OCI-LY3 (cell line): ENCODE results near the gene ABCC8.

Experiments
- H2AFZ ChIP-seq: fragments of 200-600, 300-600 bp; shearing (Covaris generic); 2 replicates; pipeline ENCODE4 v1.6.0; 2014; ENCODE audit warnings: antibody characterized with exemption, low read depth, low read length
- H3K27ac ChIP-seq: fragments of 200-600, 300-600 bp; sonication (generic); 2 replicates; pipeline ENCODE4 v1.5.1; 2014; ENCODE audit warnings: mild to moderate bottlenecking, low read length, moderate library complexity, mixed read lengths
- H3K27me3 ChIP-seq: fragments of 200-600, 300-600 bp; sonication (generic); 2 replicates; pipeline ENCODE4 v1.6.1; 2014; ENCODE audit warnings: low read depth, low read length, mixed read lengths
- H3K36me3 ChIP-seq: fragments of 200-600, 300-600 bp; sonication (generic); replicated peaks from 2 replicates; pipeline ENCODE3; 2014; ENCODE audit warnings: low read depth, low read length, mixed read lengths
- H3K4me1 ChIP-seq: fragments of 300-600, 200-600 bp; sonication (generic); 2 replicates; pipeline ENCODE4 v1.6.1; 2014; ENCODE audit warnings: low read length, mixed read lengths
- H3K4me2 ChIP-seq: fragments of 200-600, 300-600 bp; sonication (generic); 2 replicates; pipeline ENCODE4 v1.6.1; 2014; ENCODE audit warnings: low read length, mixed read lengths
- H3K4me3 ChIP-seq: fragments of 300-600, 200-600 bp; sonication (generic); 2 replicates; pipeline ENCODE4 v1.5.1; 2014; ENCODE audit warnings: antibody characterized with exemption, mild to moderate bottlenecking, low read length, moderate library complexity
- H3K79me2 ChIP-seq: fragments of 300-600, 200-600 bp; shearing (Covaris generic); 2 replicates; pipeline ENCODE4 v1.6.1; 2014; ENCODE audit warnings: mild to moderate bottlenecking, low read length, mixed read lengths
- H3K9ac ChIP-seq: fragments of 300-600, 200-600 bp; shearing (Covaris generic); 2 replicates; pipeline ENCODE4 v1.6.0; 2014; ENCODE audit warnings: mild to moderate bottlenecking, low read length, moderate library complexity
- H3K9me3 ChIP-seq: fragments of 200-600, 300-600 bp; shearing (Covaris generic); 2 replicates; pipeline ENCODE4 v1.6.1; 2014; ENCODE audit warnings: low read length, mixed read lengths; ENCODE audit not compliant: insufficient read depth
- H4K20me1 ChIP-seq: fragments of 200-600, 300-600 bp; sonication (generic); 2 replicates; pipeline ENCODE4 v1.6.1; 2016; ENCODE audit warnings: low read length, mixed read lengths; ENCODE audit not compliant: insufficient read depth
- CTCF ChIP-seq: fragments of 200-600, 300-600 bp; sonication (generic); IDR thresholded peaks from 2 replicates; pipeline ENCODE4 v1.5.1; 2014; ENCODE audit warnings: antibody characterized with exemption, low read length, low read depth
- EZH2phosphoT487 ChIP-seq: fragments of 200-600 bp; shearing (Covaris generic); IDR thresholded peaks from 2 replicates; pipeline ENCODE4 v1.6.1; 2018; ENCODE audit warnings: antibody characterized with exemption, mixed run types, low read depth

The ABCC8 gene

GRCh38 chr11:17506942-17507341, 30.3 kb upstream of the ABCC8 start:
- no peak overlapping the region for H3K4me2 ChIP-seq

GRCh38 chr11:17506314-17506713, 29.7 kb upstream of the ABCC8 start:
- no peak for TF ChIP-seq CTCF
- TF ChIP-seq EZH2phosphoT487: no peak
- Histone ChIP-seq H3K27ac (no peak overlapping the region), H3K4me2 (no peak overlapping the region), H2AFZ (no peak overlapping the region), H4K20me1 (no peaks in the 10 kb centered on the region), H3K27me3 (peaks cover 59% of the 10 kb centered on the region), H3K36me3 (no peaks in the 10 kb centered on the region), H3K4me3 (no peak overlapping the region), H3K9me3 (no peaks in the 10 kb centered on the region), H3K79me2 (no peaks in the 10 kb centered on the region), H3K9ac (no peak overlapping the region), H3K4me1 (no peaks in the 10 kb centered on the region)

More at GRCh38 chr11:17506942-17507341, 30.3 kb upstream of the ABCC8 start:
- no peaks in the 10 kb centered on the region for H3K79me2 ChIP-seq
- no peak overlapping the region for H3K4me3 ChIP-seq
- TF ChIP-seq EZH2phosphoT487 (no peak), CTCF (no peak)
- no peaks in the 10 kb centered on the region for H3K4me1 ChIP-seq
- no peaks in the 10 kb centered on the region for H4K20me1 ChIP-seq
- H3K27ac ChIP-seq: no peak overlapping the region
- H2AFZ ChIP-seq: no peak overlapping the region
- H3K27me3 ChIP-seq: peaks cover 65% of the 10 kb centered on the region
- H3K9me3 ChIP-seq: no peaks in the 10 kb centered on the region
- no peak overlapping the region for H3K9ac ChIP-seq
- no peaks in the 10 kb centered on the region for H3K36me3 ChIP-seq

- Histone ChIP-seq H3K4me1 (no peaks in the 10 kb centered on the region), H3K9ac (no peak overlapping the region), H3K9me3 (no peaks in the 10 kb centered on the region), H3K36me3 (no peaks in the 10 kb centered on the region), H4K20me1 (no peaks in the 10 kb centered on the region), H3K79me2 (no peaks in the 10 kb centered on the region), H3K4me3 (no peak overlapping the region), H3K27me3 (peaks cover 49% of the 10 kb centered on the region), H2AFZ (no peak overlapping the region), H3K27ac (no peak overlapping the region), H3K4me2 (0 out of 2 replicates have a peak overlapping the region, but pooled peaks have one; percentile 4)
- no peak for TF ChIP-seq CTCF
- no peak for TF ChIP-seq EZH2phosphoT487
Observed at GRCh38 chr11:17505146-17505545, 28.5 kb upstream of the ABCC8 start.

- Histone ChIP-seq H3K4me1 (no peaks in the 10 kb centered on the region), H3K36me3 (no peaks in the 10 kb centered on the region), H3K27me3 (peaks cover 52% of the 10 kb centered on the region), H3K4me2 (0 out of 2 replicates have a peak overlapping the region, but pooled peaks have one; percentile 4), H2AFZ (no peak overlapping the region), H3K27ac (no peak overlapping the region), H3K79me2 (no peaks in the 10 kb centered on the region), H3K9me3 (no peaks in the 10 kb centered on the region), H3K4me3 (no peak overlapping the region), H4K20me1 (no peaks in the 10 kb centered on the region), H3K9ac (no peak overlapping the region)
- TF ChIP-seq CTCF: peak; percentile 90
- TF ChIP-seq EZH2phosphoT487: no peak
Observed at GRCh38 chr11:17504330-17505107, 27.9 kb upstream of the ABCC8 start.
